HG02759 (cell line): ENCODE data around the gene MIER1.
"Not testable (repeated sequence)": the region's sequence is repeated elsewhere in the genome, so short reads cannot be mapped to it uniquely, and the experiment has no call there.

Source experiments
- ATAC-seq: cut with Tn5 transposase; IDR thresholded peaks from one replicate; pipeline ENCODE4 v1.9.1; 2021; ENCODE audit warnings: mild to moderate bottlenecking, moderate library complexity; ENCODE audit not compliant: unreplicated experiment

Gene MIER1

DNA sequence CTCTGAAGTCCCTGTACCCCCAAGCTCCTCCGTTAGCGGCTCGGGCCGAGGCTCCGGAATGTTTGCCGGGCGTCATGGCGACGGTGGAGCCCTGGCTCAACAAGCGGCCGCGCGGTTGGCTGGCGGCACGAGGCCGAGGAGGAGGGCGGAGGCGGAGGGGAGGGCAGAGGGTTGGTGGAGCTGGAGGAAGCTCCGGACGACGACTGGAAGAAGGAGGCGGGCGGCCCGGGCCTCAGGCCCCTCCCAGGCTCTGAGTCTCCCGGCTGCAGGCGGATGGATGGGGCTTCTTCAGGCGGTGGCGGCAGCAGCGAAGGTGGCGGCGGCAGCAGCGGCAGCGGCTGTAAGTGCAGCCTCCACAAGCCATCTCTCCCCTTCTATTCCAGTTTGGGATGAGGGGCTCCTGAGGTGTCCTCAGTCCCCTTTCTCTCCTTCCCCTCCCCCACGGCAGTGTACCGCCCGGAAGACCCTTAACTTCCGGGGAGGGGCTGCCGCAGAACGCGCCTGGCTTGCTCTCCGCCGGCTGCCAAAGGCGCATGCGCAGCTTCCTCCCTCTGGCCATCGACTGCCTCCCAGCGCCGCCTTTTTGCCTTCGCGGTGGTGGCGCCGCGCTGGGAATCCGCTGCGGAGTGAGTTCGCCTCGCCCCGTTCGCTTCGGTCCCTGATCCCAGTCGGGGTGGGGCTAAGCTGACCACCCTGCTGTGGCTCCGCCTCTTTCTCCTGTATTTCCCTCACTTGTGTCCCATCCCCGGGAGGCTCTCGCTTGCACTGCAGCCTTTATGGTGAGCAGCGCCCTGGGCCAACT lies at the start of gene MIER1, which contains the start of gene DNAI4:
MIER1 (plus strand) TSS at position 235 of the 802 bp plus-strand sequence; CDS start at position 274, 39 bp downstream.
DNAI4 (minus strand) TSS at position 101 of the 802 bp plus-strand sequence; CDS start at position 76, 25 bp downstream.
- peak; percentile 95 for ATAC-seq

DNA sequence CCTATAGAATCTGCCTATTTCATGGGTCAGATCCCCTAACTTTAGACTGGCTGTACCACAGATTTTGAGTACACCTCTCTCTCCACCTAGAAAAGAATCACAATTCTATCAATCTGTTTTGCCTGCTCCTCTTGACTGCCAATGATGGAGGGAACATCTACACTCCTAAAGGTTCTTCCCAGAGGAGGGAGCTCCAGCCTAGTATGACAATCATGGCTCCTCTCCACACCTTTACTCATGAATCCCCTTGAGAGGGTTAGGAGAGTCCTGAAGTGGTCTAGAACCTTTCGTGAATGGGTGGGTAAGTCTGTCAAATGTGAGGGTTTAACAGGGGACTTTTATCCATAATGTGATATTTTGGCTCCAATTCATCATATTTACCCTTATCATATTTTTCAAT lies 48.1 kb upstream of the MIER1 start:
- ATAC-seq: no peak

DNA sequence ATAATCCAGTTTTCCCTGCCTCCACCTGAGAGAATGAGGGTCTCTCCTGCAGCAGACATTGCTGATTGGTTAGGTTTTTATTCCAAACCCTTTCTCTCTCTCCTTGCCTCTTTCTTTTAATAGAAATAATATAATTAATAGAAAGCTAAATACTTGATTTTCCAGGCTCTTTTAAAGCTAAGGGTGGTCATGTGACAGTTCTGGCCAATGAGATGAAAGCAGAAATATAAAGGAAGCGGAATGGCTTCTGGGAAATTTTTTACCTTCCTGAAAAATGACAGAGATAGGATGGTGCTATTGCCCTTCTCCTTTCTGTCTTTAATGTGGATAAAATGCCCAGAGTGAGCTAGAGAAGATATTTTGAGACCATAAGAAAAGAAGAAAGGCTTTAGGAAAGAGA lies 35.8 kb upstream of the MIER1 start:
- no peak for ATAC-seq

DNA sequence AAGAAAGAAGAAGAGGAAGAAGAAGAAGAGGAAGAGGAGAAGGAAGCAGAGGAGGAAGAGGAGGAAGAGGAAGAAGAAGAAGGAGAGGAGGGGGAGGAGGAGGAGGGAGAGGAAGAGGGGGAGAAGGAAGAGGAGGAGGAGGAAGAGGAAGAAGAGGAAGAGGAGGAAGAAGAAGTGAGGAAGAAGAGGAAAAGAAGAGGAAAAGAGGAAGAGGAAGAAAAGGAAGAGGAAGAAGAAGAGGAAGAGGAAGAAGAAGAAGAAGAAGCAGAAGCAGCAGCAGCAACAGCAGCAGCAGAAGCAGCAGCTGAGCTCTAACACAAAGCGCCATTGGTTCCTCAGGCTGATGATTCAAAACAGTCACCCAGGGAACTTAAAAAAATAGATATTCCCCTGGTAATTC lies 34.2 kb upstream of the MIER1 start:
- no peak for ATAC-seq

DNA sequence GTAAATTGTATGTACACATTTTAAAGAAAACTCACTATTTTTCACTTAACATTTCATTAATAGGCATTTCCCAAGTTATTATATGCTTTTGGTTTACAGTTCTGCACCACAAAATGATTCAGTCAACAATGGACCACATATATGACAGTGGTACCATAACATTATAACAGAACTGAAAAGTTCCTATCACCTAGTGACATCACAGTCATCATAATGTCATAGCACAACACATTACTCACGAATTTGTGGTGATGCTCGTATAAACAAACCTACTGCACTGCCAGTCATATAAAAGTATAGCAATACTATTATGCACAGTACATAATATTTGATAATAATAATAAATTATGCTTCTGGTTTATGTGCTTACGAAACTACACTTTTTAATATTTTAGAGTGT lies 31.1 kb upstream of the MIER1 start:
- ATAC-seq: no peak

DNA sequence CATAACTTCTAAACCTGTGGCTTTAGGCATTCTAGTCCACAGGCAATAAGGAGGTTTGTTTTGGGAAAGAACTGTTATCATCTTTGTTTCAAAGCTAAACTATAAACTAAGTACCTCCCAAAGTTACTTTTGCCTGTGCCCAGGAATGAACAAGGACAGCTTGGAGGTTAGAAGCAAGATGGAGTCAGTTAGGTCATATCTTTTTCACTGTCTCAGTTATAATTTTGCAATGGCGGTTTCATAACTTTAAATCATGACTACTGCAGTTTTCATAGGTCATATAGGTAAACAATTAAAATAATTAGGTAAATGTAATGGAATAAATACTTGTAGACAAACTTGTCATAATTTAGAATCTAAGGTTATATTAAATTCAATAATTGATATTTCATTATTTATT lies 9.6 kb upstream of the MIER1 start:
- ATAC-seq: not testable (repeated sequence)

DNA sequence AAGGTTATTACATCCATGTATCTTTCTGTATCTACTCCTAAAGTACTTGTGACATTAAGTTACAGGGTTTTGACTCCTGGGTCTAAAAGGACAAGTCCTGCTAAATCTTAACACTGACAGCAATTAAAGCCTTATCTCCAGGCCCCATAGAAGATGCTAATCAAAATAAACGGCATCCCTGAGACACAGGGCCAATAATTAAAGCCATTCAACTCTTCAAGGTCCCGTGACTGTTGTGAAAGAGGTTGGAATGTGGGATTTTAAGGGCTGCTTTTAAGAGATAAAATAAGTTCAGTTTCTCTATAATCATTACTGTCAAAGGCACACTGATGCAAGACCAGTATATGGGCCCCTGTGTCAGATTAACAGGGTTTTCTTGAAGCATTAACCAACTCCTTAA lies 8.5 kb upstream of the MIER1 start:
- no peak for ATAC-seq

DNA sequence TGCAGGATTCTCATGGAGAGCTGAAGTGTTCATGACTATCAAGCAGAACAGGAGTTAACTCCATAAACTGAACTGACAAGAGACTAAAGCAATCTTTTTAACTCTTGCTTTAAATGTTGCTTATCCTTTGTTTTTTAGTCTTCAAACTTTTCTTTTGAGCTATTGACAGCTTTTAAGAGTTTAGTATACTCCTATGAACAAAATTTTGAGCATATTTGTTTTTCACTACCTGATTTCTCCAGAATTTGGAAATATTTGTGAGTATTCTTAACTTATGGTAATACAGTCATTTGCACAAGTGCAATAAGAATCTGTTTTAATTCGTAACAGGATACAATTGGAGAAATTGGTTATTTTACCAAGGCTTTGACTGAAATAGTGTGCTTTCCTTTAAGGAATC lies 7.3 kb upstream of the MIER1 start:
- ATAC-seq: no peak

DNA sequence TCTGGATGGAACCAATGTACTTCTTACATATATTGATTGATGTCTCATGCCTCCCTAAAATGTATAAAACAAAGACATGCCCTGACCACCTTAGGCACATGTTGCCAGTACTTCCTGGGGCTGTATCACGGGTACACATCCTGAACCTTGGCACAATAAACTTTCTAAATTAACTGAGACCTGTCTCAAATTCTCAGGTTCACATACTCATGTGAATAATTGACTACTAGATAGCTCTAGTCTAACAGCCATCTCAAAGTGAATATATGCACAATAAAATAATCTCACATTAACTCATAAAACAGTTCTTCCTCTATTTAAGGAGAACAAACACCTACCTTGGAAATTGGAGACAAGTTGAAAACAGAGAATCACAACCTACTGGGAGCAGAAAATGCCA lies 5.7 kb upstream of the MIER1 start:
- ATAC-seq: no peak

DNA sequence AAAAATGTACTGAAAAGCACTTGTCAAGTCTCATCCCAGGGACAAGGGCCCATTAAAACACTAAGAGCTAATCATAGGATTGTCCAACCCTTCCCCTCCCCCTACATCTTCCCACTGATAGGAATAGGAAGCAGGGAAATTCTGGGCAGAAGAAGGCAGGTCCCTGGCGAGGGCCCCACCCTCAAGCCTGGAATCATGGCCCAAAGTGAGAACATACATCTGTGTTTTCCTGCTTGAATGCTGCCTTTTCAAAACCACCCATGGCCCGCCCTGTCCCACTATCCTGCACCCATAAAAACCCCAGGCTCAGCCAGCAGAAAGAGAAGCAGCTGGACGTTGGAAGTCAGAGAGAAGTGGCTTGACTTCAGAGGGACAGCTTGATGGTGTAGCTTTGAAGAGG lies 5.0 kb upstream of the MIER1 start:
- no peak for ATAC-seq

DNA sequence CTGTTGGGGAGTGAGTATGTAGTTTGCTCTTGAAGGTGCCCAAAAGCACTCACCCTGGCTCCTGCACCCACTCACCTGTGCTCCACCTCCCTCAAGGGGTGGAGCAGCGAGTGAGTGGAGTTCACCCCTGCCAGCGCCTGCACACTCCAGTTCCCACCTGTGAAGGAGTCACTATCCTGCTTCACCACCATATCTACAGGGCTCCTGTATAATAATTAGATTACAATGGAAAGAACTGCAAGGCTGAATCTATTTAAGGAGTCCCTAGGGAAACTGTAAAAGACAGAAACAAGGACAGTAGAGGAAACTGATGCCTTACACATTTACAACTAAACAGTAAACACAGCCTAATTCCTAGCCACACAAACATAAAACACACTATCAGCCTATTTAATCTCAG lies 4.2 kb upstream of the MIER1 start:
- no peak for ATAC-seq

DNA sequence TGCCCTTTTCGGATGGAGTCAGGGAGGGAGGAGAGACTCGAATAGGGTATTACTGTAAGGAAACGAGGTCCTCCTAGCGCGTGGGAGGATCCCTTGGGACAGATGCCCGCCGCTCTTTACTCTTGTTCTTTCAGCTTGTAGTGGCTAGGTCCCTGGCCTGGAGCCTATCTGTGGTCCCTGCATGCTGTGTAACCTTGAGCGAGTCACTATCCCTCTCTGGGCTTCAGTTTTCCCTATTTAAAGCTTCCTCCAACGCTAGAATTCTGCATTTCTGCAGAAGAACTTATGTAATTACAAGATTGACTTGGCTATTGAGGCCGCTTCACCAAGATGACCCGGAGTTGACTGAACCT lies 744 bp downstream of the MIER1 start:
- ATAC-seq: peak; percentile 1

DNA sequence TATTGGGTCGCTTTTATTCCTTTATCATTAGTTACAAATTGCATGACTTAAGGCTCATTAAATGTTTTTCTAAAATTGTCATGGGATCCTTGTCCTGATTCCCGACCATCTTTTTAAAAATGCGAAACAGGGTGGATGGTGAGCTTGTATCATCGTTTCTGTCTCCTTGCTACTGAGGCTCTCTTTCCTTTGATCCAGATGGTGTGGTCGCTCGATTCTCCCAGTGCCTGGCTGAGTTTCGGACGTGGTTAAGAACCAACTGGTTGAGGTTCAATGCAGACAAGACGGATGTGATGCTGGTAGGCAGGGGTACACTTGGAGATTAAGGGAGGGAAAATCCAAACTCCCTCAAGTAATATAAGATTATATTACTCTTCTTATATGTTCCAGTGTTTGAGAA lies 1.2 kb downstream of the MIER1 start:
- no peak for ATAC-seq

DNA sequence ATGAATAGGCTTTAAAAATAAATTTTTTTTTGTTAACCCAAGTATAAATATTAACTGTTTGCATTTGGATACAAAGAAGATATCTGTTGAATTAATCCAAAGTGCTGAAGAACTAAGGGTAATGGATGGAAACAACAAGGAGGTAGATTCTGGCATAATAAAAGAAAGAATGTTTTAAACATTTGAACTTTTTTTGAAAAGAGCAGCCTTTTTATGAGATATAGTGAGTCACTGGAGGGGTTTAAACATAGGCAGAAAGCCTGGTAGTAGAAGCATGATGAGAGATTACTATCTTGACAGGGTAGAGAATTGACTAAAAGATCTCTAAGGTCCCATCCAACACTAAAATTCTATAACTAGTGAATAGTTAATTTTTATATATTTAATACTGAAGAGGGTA lies 2.7 kb downstream of the MIER1 start:
- ATAC-seq: no peak

DNA sequence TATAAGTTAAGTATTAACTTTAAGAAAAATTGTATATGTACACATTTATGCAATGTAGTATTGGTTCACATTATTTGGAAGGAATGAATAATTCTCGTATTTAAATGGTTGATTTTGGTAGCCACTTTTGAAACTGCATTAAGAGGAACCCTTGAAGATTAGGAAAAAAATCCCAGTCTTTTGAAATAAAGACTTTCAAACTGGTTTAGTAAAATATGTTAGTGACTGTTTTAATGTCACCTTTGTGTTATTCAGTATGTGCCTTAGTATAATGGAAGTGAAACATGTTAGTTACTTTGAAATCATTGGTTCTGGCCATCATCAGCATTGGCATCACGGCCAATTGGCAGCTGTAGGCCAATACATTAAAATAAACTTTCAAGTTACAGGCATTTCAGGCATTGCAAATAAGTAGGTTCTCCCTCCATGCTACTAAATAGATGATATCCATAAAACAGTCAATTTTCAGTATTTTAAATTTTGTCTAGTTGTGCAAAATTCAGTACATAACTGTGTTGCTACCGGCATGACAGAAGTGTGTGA lies 4.4 kb downstream of the MIER1 start:
- ATAC-seq: no peak

DNA sequence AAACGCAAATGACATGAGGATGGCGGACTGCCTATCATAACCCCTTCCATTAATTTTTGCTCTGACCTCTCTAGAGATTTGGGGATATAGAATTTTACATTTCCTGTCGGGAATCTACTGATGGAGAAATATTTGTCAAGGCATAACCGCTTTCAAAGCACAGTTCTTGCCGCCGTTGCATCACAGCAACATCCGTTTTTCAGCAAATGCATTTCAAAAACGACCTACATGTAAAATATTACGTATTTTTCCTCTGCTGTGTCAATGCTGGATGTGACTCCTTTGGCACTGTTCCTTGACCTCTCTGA lies 4.9 kb downstream of the MIER1 start:
- ATAC-seq: no peak

DNA sequence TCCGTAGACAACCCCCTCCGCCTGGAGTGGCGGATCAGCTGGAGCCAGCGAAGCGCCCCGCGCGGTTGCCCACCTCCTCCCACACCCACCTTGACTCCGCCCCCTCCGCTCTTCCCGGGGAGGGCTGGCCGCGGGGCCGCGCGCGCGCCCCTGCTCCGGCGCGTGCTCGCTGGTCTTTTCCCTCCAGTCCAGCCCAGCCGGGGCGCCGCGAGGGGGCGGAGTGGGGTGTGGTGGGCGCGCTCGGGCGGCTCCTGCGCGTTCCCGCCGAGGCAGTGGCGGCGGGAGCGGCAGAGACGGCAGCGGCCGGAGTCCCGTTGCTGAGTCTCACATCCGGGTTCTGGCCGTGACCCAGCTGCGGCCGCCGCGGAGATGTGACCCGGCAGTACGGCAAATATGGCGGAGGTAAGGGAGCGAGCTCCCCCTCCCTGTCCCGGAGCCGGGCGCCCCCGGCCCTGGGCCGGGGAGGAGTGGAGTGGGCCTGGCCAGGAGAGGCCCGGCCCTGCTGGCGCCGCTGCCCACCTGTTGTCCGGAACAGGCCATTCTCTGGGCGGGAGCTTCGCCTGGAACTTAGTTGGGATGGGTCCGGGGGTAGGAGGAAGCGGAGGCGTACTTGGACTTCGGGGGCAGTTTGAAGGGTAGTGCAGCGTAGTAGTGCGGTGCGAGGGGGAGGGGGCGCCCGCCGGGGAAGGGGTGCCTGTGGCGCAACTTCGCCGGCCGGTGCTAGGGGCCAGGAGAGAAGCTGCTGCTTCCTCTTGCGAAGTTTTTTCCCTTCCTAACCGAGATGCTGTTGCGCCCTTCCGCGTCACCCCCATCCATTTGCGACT lies 5.4 kb downstream of the MIER1 start:
- ATAC-seq: peak; percentile 75

DNA sequence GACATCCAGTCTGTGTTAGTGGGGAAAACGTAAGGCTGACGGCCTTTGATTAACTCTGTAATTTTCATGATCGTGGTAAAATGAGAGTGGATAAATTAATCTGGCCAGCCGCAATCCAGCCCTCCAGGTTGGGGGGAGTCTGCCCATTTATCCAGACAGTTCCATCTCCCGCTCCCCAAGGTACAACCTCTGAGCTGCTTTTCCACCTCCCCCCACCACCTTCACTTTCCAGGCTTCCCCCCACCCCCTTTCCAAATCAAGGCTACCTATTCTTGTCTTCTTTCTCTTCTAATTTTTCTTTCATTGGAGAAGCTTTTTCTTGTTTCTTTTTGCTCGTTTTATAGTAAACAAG lies 6.0 kb downstream of the MIER1 start:
- ATAC-seq: no peak

DNA sequence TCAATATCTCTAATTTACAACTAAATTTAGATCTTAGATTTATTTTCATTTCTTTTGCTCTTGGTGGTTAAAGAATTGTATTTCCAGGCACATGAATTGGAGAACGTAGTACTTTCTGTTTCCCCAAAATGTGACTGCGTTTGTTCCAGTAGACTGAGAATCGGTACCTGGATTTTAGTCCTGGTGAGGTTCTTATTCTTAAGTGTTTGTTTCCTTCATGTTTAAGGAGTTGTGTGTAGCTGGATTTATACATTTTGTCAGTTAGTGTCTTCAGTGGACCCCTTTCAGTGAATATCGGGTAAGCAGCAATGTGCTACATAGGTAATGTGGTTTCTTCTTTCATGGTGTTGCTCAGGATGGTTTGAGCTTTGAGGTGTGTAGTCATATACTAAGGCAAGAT lies 6.8 kb downstream of the MIER1 start:
- no peak for ATAC-seq

DNA sequence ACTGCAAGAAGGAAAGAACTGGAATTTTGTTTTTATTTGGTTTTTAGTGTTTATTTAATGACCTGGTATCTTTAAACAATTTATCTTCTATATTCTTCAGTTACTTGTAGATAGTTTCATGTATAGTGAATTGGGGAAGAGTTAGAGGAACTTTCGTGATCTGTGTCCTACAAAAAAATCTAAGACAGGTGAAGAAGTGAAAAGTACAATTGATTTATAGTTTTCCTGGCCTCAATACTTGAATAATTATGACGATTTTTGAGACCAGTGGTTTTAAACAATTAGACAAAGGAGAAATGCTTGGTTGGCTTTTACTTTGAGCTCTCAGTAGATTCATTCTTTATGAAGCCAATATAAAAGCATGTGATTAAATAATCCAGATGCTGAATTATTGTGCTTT lies 7.5 kb downstream of the MIER1 start:
- ATAC-seq: no peak

DNA sequence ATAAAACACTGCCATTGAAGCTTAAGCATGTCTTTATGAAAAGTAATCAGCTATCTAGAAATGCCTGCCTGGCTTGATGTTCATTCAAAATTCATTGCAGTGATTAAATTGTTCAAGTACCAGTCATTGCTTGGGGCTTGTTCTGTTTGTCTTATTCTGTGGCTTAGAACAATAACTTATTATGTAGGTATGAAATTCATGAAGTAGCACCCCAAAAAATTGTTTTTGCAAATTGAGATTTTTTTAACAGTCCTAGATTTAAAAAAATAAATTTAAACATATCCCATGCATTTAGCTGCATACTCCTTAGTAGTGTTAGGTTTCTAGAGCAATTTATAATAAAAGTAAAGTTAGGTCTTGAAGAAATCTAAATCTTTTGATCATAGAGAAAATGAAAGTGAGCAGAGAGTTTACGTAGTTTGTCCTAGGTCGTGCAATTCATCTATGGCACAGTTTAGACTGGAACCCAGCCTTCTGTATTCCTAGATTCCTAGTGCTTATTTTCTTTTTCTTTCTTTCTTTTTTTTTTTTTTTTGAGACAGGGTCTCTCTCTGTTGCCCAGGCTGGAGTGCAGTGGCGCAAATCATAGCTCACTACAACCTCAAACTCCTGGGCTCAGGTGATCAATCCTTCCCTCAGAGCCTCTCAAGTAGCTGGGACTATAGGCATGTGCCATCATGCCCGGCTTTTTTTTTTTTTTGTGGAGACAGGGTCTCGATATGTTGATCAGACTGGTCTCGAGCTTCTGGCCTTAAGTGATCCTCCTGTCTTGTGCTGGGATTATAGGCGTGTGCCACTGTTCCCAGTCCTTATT lies 9.3 kb downstream of the MIER1 start:
- no peak for ATAC-seq
